MM.1S (cell line): ENCODE data around the gene DNAI1.

ENCODE experiments used
- CTCF ChIP-seq: fragments of 300-600 bp; sonication (generic); IDR thresholded peaks from 2 replicates; pipeline ENCODE4 v1.5.1; 2016; ENCODE audit warnings: antibody characterized with exemption, low read length, mixed read lengths
- EZH2 ChIP-seq: fragments of 300-600 bp; sonication (generic); optimal IDR thresholded peaks from 2 replicates; pipeline ENCODE3; 2017; ENCODE audit warnings: low read depth, mild to moderate bottlenecking, antibody characterized with exemption, low read length, mixed read lengths
- EZH2phosphoT487 ChIP-seq: fragments of 300-600 bp; sonication (generic); IDR thresholded peaks from 2 replicates; pipeline ENCODE4 v1.6.1; 2018; ENCODE audit warnings: antibody characterized with exemption, low read length

- no peak for TF ChIP-seq CTCF
- no peak for TF ChIP-seq EZH2phosphoT487
- no peak for TF ChIP-seq EZH2
Observed at GRCh38 chr9:34490360-34490759, 31.8 kb downstream of the DNAI1 start.
